Naive B cell (primary cell): ENCODE data around the gene DUSP28. TPM values are rescaled to one million over a fixed set of nuclear protein-coding genes. Genes with fewer than 3 reads are reported as not detected.

Experiments used
- ATAC-seq, 2 donors: fragments of 150-1000 bp; cut with Tn5 transposase; 2 replicates each; pipeline ENCODE4 v1.10.0; 2021; ENCODE audit warnings: low read depth in 2 of 2, mild to moderate bottlenecking in 2 of 2, moderate library complexity in 2 of 2
- DNase-seq: peaks from one replicate; pipeline ENCODE4 v3.0.0; 2022
- H3K27ac Mint-ChIP-seq, 6 donors: one replicate each; pipeline ENCODE4 v1.8.0; 2020 to 2022; ENCODE audit warnings: mild to moderate bottlenecking in 6 of 6, mixed read lengths in 6 of 6, moderate library complexity in 5 of 6, inconsistent platforms in 2 of 6
- H3K27me3 Mint-ChIP-seq, 3 donors: one replicate each; pipeline ENCODE4 v1.8.0; 2021 to 2022; ENCODE audit warnings: mixed read lengths in 3 of 3, mild to moderate bottlenecking in 1 of 3
- H3K36me3 Mint-ChIP-seq, 2 donors: one replicate each; pipeline ENCODE4 v1.8.0; 2020 to 2022; ENCODE audit warnings: mixed read lengths in 2 of 2, inconsistent platforms in 1 of 2, mild to moderate bottlenecking in 1 of 2
- H3K4me1 Mint-ChIP-seq, 3 donors: one replicate each; pipeline ENCODE4 v1.8.0; 2020 to 2022; ENCODE audit warnings: mixed read lengths in 3 of 3, inconsistent platforms in 1 of 3, mild to moderate bottlenecking in 1 of 3, moderate library complexity in 1 of 3
- H3K4me3 Mint-ChIP-seq, 8 donors: one replicate each; pipeline ENCODE4 v1.8.0; 2020 to 2022; ENCODE audit warnings: mild to moderate bottlenecking in 8 of 8, mixed read lengths in 8 of 8, moderate library complexity in 8 of 8, inconsistent platforms in 2 of 8
- H3K9me3 Mint-ChIP-seq, 7 donors: one replicate each; pipeline ENCODE4 v1.8.0; 2020 to 2022; ENCODE audit warnings: mixed read lengths in 7 of 7, mild to moderate bottlenecking in 5 of 7, inconsistent platforms in 2 of 7, moderate library complexity in 1 of 7
- polyA plus RNA-seq, 6 donors: library from polyadenylated mRNA; unstranded; fragments of 300-500 nt; fragmentation: Illumina TruSeq; gene quantifications; one replicate each; pipeline ENCODE4 v1.2.3, GENCODE V29; 2021; ENCODE audit warnings: low read depth in 6 of 6

The DUSP28 gene
- polyA plus RNA-seq, 6 donors from 2014 or later, result 20.5 to 39.0 (median 24.7) TPM

DNA sequence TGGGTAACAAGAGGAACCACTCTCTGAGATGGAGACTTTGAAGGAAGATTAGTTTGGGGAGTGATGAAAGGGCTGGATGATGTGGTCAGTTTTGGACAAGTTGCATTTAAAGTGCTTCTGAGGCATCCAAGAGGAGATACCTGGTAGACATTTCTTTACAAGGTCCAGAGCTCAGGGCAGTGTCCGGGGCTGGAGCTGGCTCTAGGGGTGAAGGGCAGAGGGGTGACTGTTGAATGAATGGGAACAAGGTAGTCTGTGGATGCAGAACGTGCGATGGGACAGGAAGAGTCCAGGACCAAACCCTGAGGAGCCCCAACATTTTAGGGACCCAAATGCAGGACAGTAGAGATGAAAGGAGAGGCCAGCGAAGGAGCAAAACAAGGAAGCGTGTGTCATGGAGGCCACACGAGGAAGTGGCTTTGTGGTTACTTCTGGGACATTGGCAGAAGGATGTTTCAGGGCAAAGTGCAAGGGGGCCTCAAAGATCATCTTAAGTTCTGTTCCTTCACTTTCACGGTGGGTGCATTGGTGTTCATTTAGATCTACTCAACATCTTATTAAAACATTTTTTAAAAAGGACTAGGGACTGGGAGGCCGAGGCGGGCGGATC lies 51.5 kb downstream of the DUSP28 start:
- no peaks in the 10 kb centered on the region for H3K27me3 Mint-ChIP-seq
- H3K4me1 Mint-ChIP-seq, result peaks cover 0 to 8% (median 0%) of the 10 kb centered on the region in 3 donors
- no peak overlapping the region for H3K4me3 Mint-ChIP-seq
- DNase-seq (no peak), ATAC-seq (no peak)
- peaks cover 0 to 1% (median 0%) of the 10 kb centered on the region in 7 donors for H3K9me3 Mint-ChIP-seq
- H3K27ac Mint-ChIP-seq, result no peak overlapping the region
- H3K36me3 Mint-ChIP-seq, result peaks cover 0 to 9% of the 10 kb centered on the region in 2 donors

Other genes starting within 250 kb of the DUSP28 start
- gene GPC1, start 124.7 kb upstream of the DUSP28 start, polyA plus RNA-seq, result under 1 TPM in 5 of 6 donors, not detected in 1; 0.12 to 0.47 (median 0.36) TPM
- gene ANKMY1, start 2.4 kb upstream of the DUSP28 start, polyA plus RNA-seq, result 10 to 100 TPM in 2 of 6 donors, 1 to 10 TPM in 4; 5.8 to 21.1 (median 8.9) TPM
- 10 to 100 TPM; 15.6 to 44.3 (median 28.3) TPM for gene RNPEPL1, start 8.1 kb downstream of the DUSP28 start, polyA plus RNA-seq
- gene CAPN10, start 26.4 kb downstream of the DUSP28 start, polyA plus RNA-seq, result 10 to 100 TPM in 1 of 6 donors, 1 to 10 TPM in 5; 1.4 to 19.0 (median 7.5) TPM
- 1 to 10 TPM in 2 of 6 donors, under 1 TPM in 3, not detected in 1; 0.54 to 2.9 (median 0.82) TPM for gene GPR35, start 65.1 kb downstream of the DUSP28 start, polyA plus RNA-seq
- gene AQP12B, start 122.5 kb downstream of the DUSP28 start, polyA plus RNA-seq, result not detected
- not detected for gene AQP12A, start 131.5 kb downstream of the DUSP28 start, polyA plus RNA-seq